HPDE6-E6E7 (cell line): ENCODE results near the gene FZR1.
"Not testable (repeated sequence)": the region's sequence is repeated elsewhere in the genome, so short reads cannot be mapped to it uniquely, and the experiment has no call there.

Experiments used
- DNase-seq: peaks from one replicate; pipeline ENCODE4 v3.0.0; 2011; ENCODE audit warnings: missing footprints; ENCODE audit errors: extremely low spot score

The FZR1 gene

DNA sequence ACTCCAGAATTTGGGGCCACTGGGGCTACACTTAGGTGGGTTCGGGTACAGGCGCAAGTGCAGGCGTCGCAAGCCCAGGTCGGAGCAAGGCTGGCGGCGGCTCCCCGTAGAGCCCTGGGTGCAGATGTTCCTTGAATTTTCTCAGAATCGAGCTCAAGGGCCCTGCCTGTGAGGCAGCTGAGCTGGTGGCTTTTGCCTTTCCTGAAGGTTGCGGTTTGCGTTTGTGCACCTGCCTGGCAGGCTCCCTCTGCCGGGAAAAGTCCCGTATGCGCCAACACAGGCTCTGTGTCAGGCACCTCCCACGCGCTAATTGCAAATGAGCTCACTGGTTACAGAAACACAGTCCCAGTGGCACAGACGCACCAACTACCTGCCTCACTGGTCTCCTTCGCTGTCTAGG lies 11.6 kb upstream of the FZR1 start:
- DNase-seq = no peak

DNA sequence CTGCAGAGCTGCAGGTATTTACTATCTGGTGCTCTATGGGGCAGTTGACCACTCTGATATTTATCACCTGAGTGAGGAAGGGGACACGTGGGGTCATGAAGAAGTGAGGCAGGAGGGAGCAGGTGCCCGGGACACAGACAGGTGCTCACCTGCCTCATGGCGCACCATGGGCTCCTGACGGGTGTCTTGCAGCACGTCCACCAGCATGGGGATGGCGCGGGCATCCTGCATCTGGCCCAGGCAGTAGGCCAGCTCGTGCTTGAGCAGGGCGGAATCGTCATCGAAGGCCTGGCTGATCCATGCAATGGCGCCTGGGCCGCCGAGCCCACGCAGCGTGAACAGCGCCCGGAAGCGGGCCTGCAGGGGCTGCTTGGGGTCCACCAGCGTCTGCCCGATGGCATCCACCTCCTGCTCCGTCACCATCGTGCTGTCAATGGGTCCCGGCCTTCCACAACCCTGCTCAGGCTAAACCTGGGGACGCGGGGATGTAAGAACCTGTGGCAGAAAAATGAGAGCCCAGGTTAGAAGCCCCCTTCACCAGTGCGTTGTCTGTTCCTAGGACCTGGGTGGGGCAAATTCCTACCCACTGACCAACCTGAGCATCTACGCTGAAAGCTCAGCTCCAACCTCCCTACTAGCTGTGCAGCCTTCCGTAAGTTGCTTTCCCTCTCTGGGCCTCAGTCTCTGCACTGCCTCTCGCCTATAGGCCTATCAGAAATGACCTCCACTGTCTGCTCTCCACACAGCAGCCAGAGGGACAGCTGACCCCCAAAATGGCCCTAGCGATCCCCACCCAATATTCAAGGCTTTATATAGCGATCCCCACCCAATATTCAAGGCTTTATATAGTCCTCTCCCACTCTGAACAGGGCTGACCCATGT lies 9.5 kb upstream of the FZR1 start:
- no peak for DNase-seq

DNA sequence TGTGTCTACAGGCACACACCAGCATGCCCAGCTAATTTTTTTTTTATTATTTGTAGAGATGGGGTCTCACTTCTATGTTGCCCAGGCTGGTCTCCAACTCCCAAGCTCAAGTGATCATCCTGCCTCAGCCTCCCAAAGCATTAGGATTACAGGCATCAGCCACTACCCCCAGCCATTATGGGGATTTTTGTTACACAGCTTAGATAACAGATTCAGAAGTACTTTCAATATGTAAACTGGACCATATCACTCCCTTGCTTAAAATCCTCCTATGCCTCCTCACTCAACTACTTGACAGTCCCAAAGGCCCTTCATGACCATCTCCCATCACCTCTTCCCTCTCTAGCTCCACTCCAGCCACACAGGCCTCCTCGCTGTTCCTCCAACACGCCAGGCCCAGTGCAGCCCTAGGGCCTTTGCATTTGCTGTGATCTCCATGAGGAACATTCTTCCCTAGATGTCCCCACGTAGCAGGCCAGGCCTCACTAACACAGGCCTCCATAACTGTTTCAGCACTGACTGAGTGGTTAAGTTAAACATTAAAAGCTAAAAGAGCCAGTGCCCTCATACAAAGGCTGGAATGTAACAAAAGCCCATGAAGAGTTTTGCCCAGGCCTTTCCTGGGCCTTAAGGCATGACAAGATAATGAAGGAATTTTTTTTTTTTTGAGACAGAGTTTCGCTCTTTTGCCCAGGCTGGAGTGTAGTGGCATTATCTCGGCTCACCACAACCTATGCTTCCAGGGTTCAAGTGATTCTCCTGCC lies 8.2 kb upstream of the FZR1 start:
- DNase-seq = no peak

DNA sequence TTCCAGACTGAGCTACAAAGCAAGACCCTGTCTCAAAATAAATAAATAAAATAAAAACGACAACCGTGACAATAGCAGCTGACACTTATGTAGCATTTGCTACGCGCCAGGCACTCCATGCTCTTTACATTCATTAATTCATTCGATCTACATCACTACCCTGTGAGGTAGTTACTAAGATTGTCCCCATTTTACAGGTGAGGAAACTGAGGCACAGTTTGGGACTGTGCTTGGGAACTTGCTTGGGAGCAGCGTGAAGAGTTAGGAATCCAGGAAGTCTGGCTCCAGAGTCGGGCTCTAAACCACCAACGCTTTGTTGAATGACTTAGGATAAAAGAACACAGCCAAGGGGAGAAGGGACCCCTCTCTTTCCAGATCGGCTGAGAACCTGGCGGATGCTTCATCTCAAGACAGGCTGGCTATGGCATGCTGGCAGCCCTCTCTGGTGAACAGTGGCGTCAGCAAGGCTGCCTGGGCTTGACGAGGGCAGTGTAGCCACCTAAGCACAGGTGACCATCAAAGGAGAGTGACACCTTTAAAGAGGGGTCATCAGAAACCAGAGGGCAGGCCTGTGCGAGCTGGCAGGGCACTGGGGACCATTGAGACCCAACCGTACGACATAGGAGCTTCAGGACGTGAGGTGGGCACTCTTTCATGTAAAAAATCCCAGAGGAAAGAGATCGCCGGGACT lies 6.2 kb upstream of the FZR1 start:
- no peak for DNase-seq

DNA sequence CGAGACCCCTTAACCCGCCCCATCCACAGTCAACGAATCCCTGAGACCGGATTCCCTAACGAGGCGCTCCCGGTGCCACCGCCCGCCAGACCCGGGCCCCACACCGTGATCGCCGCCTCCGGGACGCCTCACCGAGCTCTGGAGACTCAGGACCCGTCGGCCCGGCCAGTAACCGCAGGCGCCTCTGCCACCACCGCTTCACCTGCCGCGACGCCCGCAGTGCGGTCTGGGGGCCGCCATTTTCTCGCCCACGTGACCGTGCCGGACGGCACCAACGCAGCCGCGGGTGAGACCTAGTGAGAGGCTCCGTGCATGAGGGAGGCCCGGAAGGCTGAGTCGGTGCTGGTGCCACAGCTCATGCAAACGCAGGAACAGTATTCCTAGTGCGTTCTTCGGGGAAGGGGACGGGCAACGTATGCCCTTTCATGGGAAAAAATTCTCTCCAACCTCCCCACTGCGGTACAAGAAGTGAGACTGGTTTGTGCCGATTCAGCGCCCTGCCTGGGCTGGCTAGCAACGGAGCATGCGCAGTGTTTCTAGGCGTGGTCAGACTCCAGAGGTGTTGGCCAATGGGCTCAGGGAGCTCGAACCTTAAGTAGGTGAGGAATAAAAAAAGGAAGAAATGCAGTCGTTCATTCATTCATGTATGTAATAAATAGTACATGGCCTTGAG lies 5.5 kb upstream of the FZR1 start, which contains the start of gene DOHH:
Gene DOHH (minus strand): TSS at position 246 of the 673 bp plus-strand sequence. CDS start 3,860 bp downstream, outside the sequence.
- DNase-seq = peak; percentile 96

DNA sequence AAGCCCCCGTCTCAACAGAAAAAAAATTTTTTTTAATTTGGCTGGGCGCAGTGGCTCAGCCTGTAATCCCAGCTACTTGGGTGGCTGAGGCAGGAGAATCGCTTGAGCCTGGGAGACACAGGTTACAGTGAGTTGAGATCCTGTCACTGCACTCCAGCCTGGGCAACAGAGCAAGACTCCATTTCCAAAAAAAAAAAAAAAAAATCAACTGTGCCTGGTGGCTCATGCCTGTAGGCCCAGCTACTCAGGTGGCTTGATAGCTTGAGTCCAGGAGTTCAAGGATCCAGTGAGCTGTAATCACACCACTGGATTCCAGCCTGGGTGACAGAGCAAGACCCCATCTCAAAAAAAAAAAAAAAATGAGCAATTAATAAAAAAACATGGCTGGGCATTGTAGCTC lies 4.3 kb upstream of the FZR1 start:
- no peak for DNase-seq

DNA sequence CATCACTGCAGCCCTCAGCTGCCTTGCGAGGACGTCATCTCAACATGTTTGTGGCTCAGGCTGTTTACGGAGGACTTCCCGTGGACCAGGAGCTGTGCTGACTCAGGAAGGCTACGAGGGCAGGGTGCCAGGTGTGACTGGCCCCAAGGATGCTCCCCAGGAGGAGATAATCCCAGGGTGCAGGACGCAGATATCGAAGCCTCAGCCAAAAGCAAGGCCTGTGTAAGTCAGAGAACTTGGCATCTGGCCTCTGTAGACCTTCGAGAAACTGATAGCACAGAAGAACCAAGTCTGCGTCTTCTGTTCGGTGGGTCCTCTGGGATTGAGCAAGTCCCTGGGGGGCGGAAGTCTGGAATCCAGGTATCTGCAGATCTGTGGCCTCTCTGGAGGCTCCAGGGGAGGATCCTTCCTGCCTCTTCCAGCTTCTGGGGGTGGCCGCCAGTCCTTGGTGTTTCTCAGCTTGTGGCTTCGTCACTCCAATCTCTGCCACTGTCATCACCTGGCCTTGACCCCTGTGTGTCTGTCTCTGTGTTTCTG lies 3.0 kb upstream of the FZR1 start:
- DNase-seq = no peak

DNA sequence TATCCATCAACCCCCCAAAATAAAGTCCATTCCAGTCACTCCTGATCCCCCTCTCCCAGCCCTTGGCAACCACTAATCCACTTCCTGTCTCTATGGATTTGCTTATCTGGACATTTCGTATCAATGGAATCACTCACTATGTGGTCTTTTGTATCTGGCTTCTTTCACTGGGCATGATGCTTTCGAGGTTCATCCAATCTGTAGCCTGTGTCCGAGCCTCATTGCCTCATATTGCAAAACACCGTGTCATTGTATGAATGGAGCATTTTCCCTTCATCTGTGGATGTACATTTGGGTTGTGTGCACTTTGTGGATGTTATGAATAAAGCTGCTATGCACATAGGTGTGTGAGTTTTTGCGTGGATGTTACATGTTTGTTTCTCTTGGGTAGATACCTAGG lies 1.4 kb upstream of the FZR1 start:
- DNase-seq = no peak

DNA sequence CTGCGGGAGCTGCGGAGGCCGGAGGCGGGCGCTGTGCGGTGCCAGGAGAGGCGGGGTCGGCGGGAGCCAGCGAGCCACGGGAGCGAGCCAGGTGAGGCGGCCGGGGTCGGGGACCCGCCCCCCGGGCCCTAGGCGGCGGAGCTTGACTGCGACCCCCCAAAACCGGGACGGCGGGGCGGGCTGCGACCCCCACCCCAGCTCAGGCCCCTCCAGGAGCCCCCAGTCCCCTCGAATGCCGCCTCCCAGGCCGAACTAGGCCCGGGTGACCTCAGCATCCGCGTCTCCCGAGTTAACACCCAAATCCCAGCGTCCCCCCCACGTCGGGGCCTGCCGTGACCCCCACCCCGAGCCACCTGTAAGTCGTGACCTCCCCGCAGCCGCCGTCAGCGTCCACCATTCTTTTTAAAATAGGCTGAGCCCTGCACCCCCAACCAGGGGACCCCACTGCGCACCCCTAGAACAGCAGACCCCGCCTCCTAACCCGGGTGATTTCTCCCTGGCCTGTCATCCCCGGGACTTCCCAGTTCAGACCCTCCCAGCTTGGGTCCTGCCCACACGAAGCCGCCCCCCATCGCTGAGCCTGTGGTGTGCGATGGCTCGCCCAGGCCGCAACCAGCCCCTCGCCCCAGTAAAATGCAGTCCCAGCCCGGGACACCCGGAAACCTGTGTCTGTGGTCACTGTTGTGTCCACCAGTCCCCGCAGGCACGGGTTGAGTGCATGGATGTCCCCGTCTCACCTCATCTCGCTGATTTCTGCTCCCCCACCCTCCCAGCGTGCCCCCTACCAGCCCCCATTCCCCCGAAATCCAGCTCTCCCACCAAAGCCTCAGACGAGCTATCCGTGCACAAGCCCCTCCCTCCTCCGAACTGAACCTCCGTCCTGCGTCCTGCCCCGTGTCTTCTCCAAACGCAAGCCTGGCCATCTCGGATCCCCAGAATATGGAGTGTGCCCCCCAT lies 551 bp downstream of the FZR1 start:
- no peak for DNase-seq

DNA sequence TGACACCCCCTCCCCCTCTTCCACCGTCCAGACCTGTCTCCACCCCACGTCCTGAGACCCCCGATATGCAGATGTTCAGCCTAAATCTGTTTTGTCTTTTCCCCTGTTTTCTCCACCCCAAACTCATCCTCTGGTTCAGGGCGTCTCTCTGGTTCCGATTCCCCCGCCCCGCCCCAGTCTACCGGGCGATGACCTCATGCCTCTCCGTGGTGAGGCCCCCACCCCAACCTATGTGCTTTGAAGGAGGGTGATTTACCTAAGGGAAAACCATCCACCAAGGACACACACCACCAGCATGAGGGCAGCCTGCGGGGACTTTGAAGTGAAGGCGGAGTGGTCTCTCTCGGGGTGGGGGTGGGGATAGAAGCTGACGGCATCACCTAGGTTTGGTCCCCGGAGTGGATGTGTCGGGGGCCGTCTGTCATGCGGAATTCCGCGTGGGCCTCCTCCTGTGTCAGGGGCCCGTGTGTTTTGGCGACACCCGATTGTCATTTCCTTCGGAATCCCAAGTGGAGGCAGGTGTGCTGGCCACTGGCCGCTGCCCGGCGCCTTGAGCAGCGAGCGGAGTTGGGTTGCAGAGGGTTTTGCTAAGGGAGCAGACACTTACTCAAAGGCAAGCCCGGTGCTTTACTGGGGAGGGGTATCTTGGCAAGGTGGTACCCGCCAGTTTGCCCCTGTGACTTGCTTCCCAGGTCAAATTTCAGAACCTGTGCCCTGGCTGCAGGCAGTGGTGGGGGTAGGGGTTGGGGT lies 1.4 kb downstream of the FZR1 start:
- DNase-seq = no peak

DNA sequence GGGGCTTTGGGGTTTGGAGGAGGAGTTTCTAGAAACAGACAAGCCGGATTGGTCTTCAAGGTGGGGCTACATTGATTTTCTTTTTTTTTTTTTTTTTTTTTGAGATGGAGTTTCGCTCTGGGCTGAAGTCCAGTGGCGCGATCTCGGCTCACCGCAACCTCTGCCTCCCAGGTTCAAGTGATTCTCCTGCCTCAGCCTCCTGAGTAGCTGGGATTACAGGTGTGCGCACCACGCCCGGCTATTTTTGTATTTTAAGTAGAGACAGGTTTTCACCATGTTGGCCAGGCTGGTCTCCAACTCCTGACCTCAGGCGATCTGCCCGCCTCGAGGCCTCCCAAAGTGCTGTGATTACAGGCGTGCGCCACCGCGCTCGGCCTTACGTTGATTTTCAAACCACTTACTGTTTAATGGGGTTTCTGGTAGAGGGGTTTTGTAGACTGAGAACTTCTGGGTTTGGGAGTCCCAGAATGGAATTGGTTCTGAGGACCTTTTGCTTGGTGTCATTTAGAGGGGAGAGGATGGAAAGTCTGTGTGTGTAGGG lies 2.1 kb downstream of the FZR1 start:
- not testable (repeated sequence) for DNase-seq

DNA sequence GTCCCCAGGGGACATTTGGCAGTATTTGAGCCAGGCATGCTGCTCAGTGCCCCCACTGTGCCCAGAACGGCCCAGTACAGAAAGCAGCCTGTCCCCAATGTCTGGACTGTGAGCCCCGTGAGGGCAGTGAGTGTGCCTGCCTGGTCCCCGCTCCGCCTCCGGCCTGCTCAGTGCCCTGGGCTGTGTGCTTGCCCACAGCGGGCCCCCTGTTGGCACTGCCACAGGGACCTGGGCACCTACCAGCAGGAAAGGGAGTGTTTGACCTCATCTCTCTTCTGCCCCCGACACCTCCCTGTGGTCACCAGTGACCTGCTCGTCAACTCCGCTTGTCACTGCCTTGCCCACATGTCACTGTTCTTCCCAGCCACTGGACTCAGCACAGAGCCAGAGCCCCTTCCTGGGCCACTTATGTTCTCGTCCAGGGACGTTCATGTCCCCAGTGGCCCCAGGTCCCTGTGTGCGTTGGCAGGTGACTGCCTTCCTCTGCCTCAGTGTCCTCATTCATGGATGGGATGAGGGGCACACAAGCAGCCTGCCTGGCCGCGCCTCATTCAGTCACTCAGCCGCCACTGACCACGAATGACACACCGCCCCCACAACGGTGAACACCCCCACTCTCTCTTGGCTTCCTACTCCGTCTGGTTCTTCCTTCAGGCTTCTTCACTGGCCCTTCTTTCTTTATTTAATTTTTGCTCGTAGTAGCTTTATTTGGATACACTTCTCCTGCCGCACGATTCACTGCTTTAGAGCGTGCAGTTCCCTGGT lies 2.8 kb downstream of the FZR1 start:
- DNase-seq = no peak

DNA sequence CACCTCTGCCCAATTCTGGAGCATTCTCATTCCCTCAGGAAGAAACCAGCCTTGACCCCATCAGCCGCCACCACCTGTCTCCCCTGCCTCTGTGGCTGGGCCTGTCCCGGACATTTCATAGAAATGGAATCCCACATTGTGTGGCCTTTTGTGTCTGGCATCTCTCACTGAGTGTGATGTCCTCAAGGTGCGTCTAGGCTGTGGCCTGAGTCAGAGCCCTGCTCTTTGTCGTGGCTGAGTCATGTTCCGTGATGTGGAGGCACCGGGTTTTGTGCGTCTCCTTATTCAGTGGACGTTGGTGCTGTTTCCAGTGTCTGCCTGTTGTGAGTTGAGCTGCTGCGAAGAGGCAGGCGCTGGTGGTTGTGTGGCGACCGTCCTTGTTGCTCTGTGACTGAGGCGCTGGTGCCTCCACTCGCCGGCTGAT lies 3.5 kb downstream of the FZR1 start:
- DNase-seq = peak; percentile 79

DNA sequence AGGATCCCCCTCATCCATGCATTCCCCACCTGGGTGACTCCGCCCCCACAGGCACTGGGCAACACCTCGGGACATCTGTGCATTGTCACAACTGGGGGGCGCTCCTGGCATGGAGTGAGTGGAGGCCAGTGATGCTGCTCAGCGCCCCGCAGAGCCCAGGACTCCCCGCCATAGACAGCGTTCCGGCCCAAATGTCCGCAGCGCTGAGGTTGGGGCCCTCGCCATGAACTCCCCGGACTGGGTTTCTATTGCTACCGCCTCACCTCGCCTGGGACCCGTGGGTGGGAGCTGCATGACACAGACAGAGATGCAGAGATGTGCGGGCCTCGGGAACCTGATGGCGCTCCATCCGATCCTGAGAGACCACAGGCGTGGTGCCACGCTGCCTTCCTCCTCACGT lies 4.6 kb downstream of the FZR1 start:
- DNase-seq = no peak

DNA sequence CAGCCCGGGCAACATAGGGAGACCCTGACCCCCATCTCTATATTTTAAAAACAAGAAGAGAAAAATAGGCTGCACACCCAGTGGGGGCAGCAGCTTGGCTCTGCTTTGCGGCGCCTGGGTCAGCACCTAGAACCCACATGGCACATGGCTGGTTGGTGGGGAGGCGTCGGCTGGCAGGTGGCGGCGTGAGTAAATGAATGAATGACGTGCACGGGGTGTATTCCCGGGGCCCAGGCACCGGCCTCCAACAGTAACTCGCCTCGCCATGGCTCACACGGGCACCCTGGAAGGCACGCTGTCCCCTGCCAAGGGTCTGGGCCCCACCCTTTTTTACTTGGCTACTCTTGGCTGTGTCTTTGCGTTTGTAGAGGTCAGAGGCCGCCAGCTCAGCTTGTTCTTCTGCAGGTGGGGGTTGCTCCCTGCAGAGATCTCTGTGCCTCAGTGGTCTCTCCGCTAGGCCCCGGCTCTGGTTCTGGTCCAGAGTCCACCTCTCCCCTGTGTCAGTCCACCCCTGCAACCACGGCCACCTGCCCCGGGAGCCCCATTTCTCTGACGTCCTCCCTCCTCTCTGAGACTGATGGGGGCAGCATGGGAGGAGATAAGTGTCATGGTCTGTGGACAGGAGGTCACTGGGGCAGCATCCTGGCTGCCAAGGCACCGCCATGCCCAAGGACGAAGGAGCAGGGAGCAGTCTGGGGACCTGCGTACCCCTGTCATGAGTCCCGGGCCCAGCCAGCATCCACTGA lies 5.6 kb downstream of the FZR1 start:
- no peak for DNase-seq

DNA sequence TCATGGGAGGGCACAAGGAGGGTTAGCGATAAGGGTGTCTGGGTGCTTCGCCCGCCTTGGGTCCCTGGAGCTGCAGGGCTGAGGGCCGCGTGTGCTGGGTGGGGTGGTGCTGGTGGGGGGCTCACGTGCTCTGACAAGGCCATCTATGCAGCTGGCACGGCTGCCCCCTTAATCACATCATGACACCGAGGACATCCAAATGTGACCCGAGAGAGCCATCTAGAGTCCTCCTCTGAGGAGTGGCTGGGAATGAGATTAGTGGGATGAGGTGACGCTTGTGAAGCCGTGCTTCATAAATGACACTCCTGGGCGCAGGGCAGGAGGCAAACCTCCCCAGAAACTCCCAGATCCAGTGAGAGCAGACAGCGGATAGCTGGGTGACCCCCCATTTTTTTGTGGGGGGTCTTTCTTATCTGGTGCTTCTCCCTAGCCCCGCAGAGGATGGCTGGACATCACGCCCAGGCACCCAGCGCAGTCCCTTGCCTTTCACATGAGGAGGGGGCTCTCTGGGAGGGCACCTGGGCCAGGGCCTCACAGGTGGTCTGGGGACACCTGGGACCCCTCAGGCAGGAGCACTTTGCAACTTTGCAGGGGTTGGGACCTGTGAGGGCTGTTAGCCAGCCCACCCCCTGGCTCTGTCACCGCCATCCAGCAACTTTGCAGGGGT lies 6.6 kb downstream of the FZR1 start:
- no peak for DNase-seq
